T-helper 17 cell (primary cell): ENCODE measurements around the gene RFX2. TPM values are rescaled to one million over a fixed set of nuclear protein-coding genes. Genes with fewer than 3 reads are reported as not detected.
"Not testable (repeated sequence)": the region's sequence is repeated elsewhere in the genome, so short reads cannot be mapped to it uniquely, and the experiment has no call there.

Experiments used
- ATAC-seq: fragments of 150-1000 bp; cut with Tn5 transposase; 2 replicates; pipeline ENCODE4 v1.10.0; 2021; ENCODE audit warnings: mild to moderate bottlenecking, moderate library complexity
- DNase-seq, 3 donors: peaks; one replicate each; pipeline versions ENCODE4 v3.0.0 to v3.0.0-alpha.2; 2020 to 2021
- H3K9me3 ChIP-seq: one replicate; pipeline ENCODE4 v1.7.0; 2013; ENCODE audit warnings: low read length, mild to moderate bottlenecking; ENCODE audit not compliant: control insufficient read depth, poor library complexity, severe bottlenecking
- H3K27ac Mint-ChIP-seq: one replicate; pipeline ENCODE4 v1.8.0; 2022; ENCODE audit warnings: mild to moderate bottlenecking, moderate library complexity, mixed read lengths
- H3K27me3 Mint-ChIP-seq: one replicate; pipeline ENCODE4 v1.8.0; 2022; ENCODE audit warnings: mixed read lengths
- H3K36me3 Mint-ChIP-seq: one replicate; pipeline ENCODE4 v1.8.0; 2022; ENCODE audit warnings: low read depth, mixed read lengths
- H3K4me1 Mint-ChIP-seq: one replicate; pipeline ENCODE4 v1.8.0; 2022; ENCODE audit warnings: mild to moderate bottlenecking, mixed read lengths
- H3K4me3 Mint-ChIP-seq: one replicate; pipeline ENCODE4 v1.8.0; 2022; ENCODE audit warnings: mild to moderate bottlenecking, moderate library complexity, mixed read lengths
- total RNA-seq, 4 donors: library from RNA in 2 of 4; stranded (reverse) in 2 of 4; gene quantifications; one replicate each; pipeline ENCODE4 v1.2.3 and lab custom pipeline; 2022 to 2026

Gene RFX2
- total RNA-seq, 2 donors from 2014 or later: 9.0 to 23.3 TPM

GRCh38 chr19:5963259-5963658 lies 147.0 kb downstream of the RFX2 start:
- not testable (repeated sequence) for ATAC-seq, H3K9me3 ChIP-seq, H3K4me3 Mint-ChIP-seq, H3K27me3 Mint-ChIP-seq, DNase-seq, H3K36me3 Mint-ChIP-seq
- H3K4me1 Mint-ChIP-seq: peaks cover 67% of the 10 kb centered on the region
- H3K27ac Mint-ChIP-seq: peak overlapping the region; percentile 99

GRCh38 chr19:5961969-5962945 lies 148.0 kb downstream of the RFX2 start:
- DNase-seq: peak; percentile 29 to 67 (median 55)
- peak; percentile 94 for ATAC-seq
- H3K4me3 Mint-ChIP-seq: peak overlapping the region; percentile 87
- H3K27me3 Mint-ChIP-seq: no peaks in the 10 kb centered on the region
- H3K36me3 Mint-ChIP-seq: peaks cover 2% of the 10 kb centered on the region
- H3K4me1 Mint-ChIP-seq: peaks cover 60% of the 10 kb centered on the region
- H3K27ac Mint-ChIP-seq: peak overlapping the region; percentile 99
- H3K9me3 ChIP-seq: no peaks in the 10 kb centered on the region

GRCh38 chr19:5961641-5961968 lies 148.7 kb downstream of the RFX2 start:
- Mint-ChIP-seq H3K4me3 (peak overlapping the region; percentile 87), H3K4me1 (peaks cover 60% of the 10 kb centered on the region), H3K27ac (peak overlapping the region; percentile 99)
- not testable (repeated sequence) for H3K27me3 Mint-ChIP-seq, H3K9me3 ChIP-seq, DNase-seq, H3K36me3 Mint-ChIP-seq
- peak; percentile 26 for ATAC-seq

- H3K27me3 Mint-ChIP-seq: no peaks in the 10 kb centered on the region
- no peaks in the 10 kb centered on the region for H3K9me3 ChIP-seq
- peak overlapping the region; percentile 99 for H3K27ac Mint-ChIP-seq
- no peak for ATAC-seq
- peaks cover 53% of the 10 kb centered on the region for H3K4me1 Mint-ChIP-seq
- H3K4me3 Mint-ChIP-seq: peak overlapping the region; percentile 78
- peaks cover 2% of the 10 kb centered on the region for H3K36me3 Mint-ChIP-seq
- DNase-seq: no peak
Observed at GRCh38 chr19:5960005-5961001, 150.0 kb downstream of the RFX2 start.

- H3K4me3 Mint-ChIP-seq: no peak overlapping the region
Observed at GRCh38 chr19:5959260-5960004, 150.9 kb downstream of the RFX2 start.

GRCh38 chr19:5958851-5959122 lies 151.5 kb downstream of the RFX2 start:
- Mint-ChIP-seq H3K4me3 (peak overlapping the region; percentile 12), H3K4me1 (peaks cover 51% of the 10 kb centered on the region), H3K36me3 (no peaks in the 10 kb centered on the region), H3K27me3 (no peaks in the 10 kb centered on the region), H3K27ac (peak overlapping the region; percentile 99)
- no peaks in the 10 kb centered on the region for H3K9me3 ChIP-seq
- DNase-seq (no peak), ATAC-seq (no peak)

More at GRCh38 chr19:5959260-5960004, 150.9 kb downstream of the RFX2 start:
- no peaks in the 10 kb centered on the region for H3K27me3 Mint-ChIP-seq
- H3K4me1 Mint-ChIP-seq: peaks cover 48% of the 10 kb centered on the region
- no peak for ATAC-seq
- DNase-seq: no peak
- peak overlapping the region; percentile 99 for H3K27ac Mint-ChIP-seq
- H3K36me3 Mint-ChIP-seq: peaks cover 2% of the 10 kb centered on the region
- H3K9me3 ChIP-seq: no peaks in the 10 kb centered on the region

- Mint-ChIP-seq H3K27me3 (no peaks in the 10 kb centered on the region), H3K4me3 (peak overlapping the region; percentile 58), H3K27ac (peak overlapping the region; percentile 99), H3K4me1 (peaks cover 55% of the 10 kb centered on the region), H3K36me3 (no peaks in the 10 kb centered on the region)
- ATAC-seq (no peak), DNase-seq (no peak)
- H3K9me3 ChIP-seq: no peaks in the 10 kb centered on the region
Observed at GRCh38 chr19:5958074-5958850, 152.0 kb downstream of the RFX2 start.

- peak overlapping the region; percentile 99 for H3K27ac Mint-ChIP-seq
- no peak for DNase-seq
- peaks cover 53% of the 10 kb centered on the region for H3K4me1 Mint-ChIP-seq
- no peak overlapping the region for H3K4me3 Mint-ChIP-seq
- H3K27me3 Mint-ChIP-seq: no peaks in the 10 kb centered on the region
- H3K36me3 Mint-ChIP-seq: no peaks in the 10 kb centered on the region
- ATAC-seq: no peak
- H3K9me3 ChIP-seq: no peaks in the 10 kb centered on the region
Observed at GRCh38 chr19:5957170-5957569, 153.1 kb downstream of the RFX2 start.

- H3K9me3 ChIP-seq: no peaks in the 10 kb centered on the region
- no peaks in the 10 kb centered on the region for H3K36me3 Mint-ChIP-seq
- H3K27ac Mint-ChIP-seq: no peak overlapping the region
- no peak for ATAC-seq
- peaks cover 53% of the 10 kb centered on the region for H3K4me1 Mint-ChIP-seq
- DNase-seq: no peak
- no peak overlapping the region for H3K4me3 Mint-ChIP-seq
- H3K27me3 Mint-ChIP-seq: no peaks in the 10 kb centered on the region
Observed at GRCh38 chr19:5956728-5957127, 153.6 kb downstream of the RFX2 start.

- DNase-seq: no peak
- no peak for ATAC-seq
- Mint-ChIP-seq H3K27me3 (no peaks in the 10 kb centered on the region), H3K27ac (peak overlapping the region; percentile 61), H3K36me3 (no peaks in the 10 kb centered on the region), H3K4me3 (no peak overlapping the region), H3K4me1 (peaks cover 54% of the 10 kb centered on the region)
- H3K9me3 ChIP-seq: no peaks in the 10 kb centered on the region
Observed at GRCh38 chr19:5956323-5956722, 154.0 kb downstream of the RFX2 start.

- peaks cover 52% of the 10 kb centered on the region for H3K4me1 Mint-ChIP-seq
- H3K27ac Mint-ChIP-seq: peak overlapping the region; percentile 61
- no peak overlapping the region for H3K4me3 Mint-ChIP-seq
- DNase-seq (no peak), ATAC-seq (no peak)
- no peaks in the 10 kb centered on the region for H3K9me3 ChIP-seq
- H3K27me3 Mint-ChIP-seq: no peaks in the 10 kb centered on the region
- no peaks in the 10 kb centered on the region for H3K36me3 Mint-ChIP-seq
Observed at GRCh38 chr19:5955636-5955935, 154.7 kb downstream of the RFX2 start.

GRCh38 chr19:5954293-5954692 lies 156.0 kb downstream of the RFX2 start:
- Mint-ChIP-seq H3K4me3 (peak overlapping the region; percentile 79), H3K27me3 (no peaks in the 10 kb centered on the region), H3K36me3 (no peaks in the 10 kb centered on the region), H3K4me1 (peaks cover 60% of the 10 kb centered on the region), H3K27ac (peak overlapping the region; percentile 97)
- DNase-seq (no peak), ATAC-seq (no peak)
- H3K9me3 ChIP-seq: no peaks in the 10 kb centered on the region
